GM23338 (cell line): ENCODE measurements around the gene USP3. TPM values are rescaled to one million over a fixed set of nuclear protein-coding genes. Genes with fewer than 3 reads are reported as not detected.

Experiments used
- ATAC-seq: fragments of 200-7000 bp; cut with Tn5 transposase; 3 replicates; pipeline ENCODE4 v1.9.1; 2020
- DNase-seq: peaks from one replicate; pipeline ENCODE4 v3.0.0-alpha.2; 2015; ENCODE audit warnings: low spot score
- H2AFZ ChIP-seq: fragments of 200-600 bp; sonication (generic); 2 replicates; pipeline ENCODE4 v1.8.0; 2016; ENCODE audit warnings: antibody characterized with exemption, mild to moderate bottlenecking, moderate library complexity
- H3F3A ChIP-seq: fragments of 200-600 bp; sonication (generic); replicated peaks from 2 replicates; pipeline ENCODE4 v1.8.0; 2017; ENCODE audit warnings: antibody characterized with exemption, mixed run types, low read depth
- H3K27ac ChIP-seq: fragments of 200-600 bp; sonication (generic); 2 replicates; pipeline ENCODE4 v1.6.1; 2016; ENCODE audit warnings: low read depth
- H3K27me3 ChIP-seq: fragments of 200-600 bp; sonication (generic); 2 replicates; pipeline ENCODE4 v1.8.0; 2016; ENCODE audit warnings: mild to moderate bottlenecking, mixed run types, moderate library complexity; ENCODE audit not compliant: insufficient read depth
- H3K36me3 ChIP-seq: fragments of 200-600 bp; sonication (generic); 2 replicates; pipeline ENCODE4 v1.8.0; 2016; ENCODE audit warnings: mild to moderate bottlenecking; ENCODE audit not compliant: insufficient read depth
- H3K4me1 ChIP-seq: fragments of 200-600 bp; sonication (generic); 2 replicates; pipeline ENCODE4 v1.8.0; 2016; ENCODE audit warnings: mild to moderate bottlenecking, moderate library complexity; ENCODE audit not compliant: insufficient read depth
- H3K4me2 ChIP-seq: fragments of 200-600 bp; sonication (generic); 2 replicates; pipeline ENCODE4 v1.7.1; 2017; ENCODE audit warnings: mixed run types
- H3K4me3 ChIP-seq: fragments of 200-600 bp; sonication (generic); 2 replicates; pipeline ENCODE4 v1.6.1; 2016; ENCODE audit warnings: mixed run types
- H3K79me2 ChIP-seq: fragments of 200-600 bp; sonication (generic); replicated peaks from 2 replicates; pipeline ENCODE4 v1.8.0; 2017; ENCODE audit warnings: mild to moderate bottlenecking; ENCODE audit not compliant: insufficient read depth
- H3K9me2 ChIP-seq: fragments of 200-600 bp; sonication (generic); 2 replicates; pipeline ENCODE4 v1.8.0; 2017; ENCODE audit not compliant: insufficient read depth
- H4K20me1 ChIP-seq: fragments of 200-600 bp; sonication (generic); replicated peaks from 2 replicates; pipeline ENCODE4 v1.8.0; 2017; ENCODE audit warnings: mild to moderate bottlenecking; ENCODE audit not compliant: insufficient read depth
- H3K27ac Mint-ChIP-seq: 2 replicates; pipeline ENCODE4 v1.8.0; 2020; ENCODE audit warnings: inconsistent platforms, mild to moderate bottlenecking, moderate library complexity, mixed read lengths
- H3K27me3 Mint-ChIP-seq: 3 replicates; pipeline ENCODE4 v1.8.0; 2022; ENCODE audit warnings: low read depth, mild to moderate bottlenecking, moderate library complexity, mixed read lengths, inconsistent platforms; ENCODE audit not compliant: insufficient read depth, poor library complexity
- H3K36me3 Mint-ChIP-seq: 3 replicates; pipeline ENCODE4 v1.8.0; 2021; ENCODE audit warnings: low read depth, mild to moderate bottlenecking, inconsistent platforms, moderate library complexity, mixed read lengths
- H3K4me1 Mint-ChIP-seq: 3 replicates; pipeline ENCODE4 v1.8.0; 2020; ENCODE audit warnings: mild to moderate bottlenecking, inconsistent platforms, mixed read lengths
- H3K4me3 Mint-ChIP-seq: 3 replicates; pipeline ENCODE4 v1.8.0; 2021; ENCODE audit warnings: moderate library complexity, mild to moderate bottlenecking, inconsistent platforms, mixed read lengths
- H3K9me3 Mint-ChIP-seq: 3 replicates; pipeline ENCODE4 v1.8.0; 2020; ENCODE audit warnings: moderate library complexity, mild to moderate bottlenecking, inconsistent platforms, mixed read lengths
- CREB1 ChIP-seq: fragments of 250-450 bp; sonication (Bioruptor Pico); IDR thresholded peaks from 2 replicates; pipeline ENCODE4 v1.5.0; 2020; ENCODE audit warnings: low read depth, mild to moderate bottlenecking, moderate library complexity
- EZH2 ChIP-seq: fragments of 200-600 bp; sonication (generic); IDR thresholded peaks from one replicate; pipeline ENCODE4 v1.8.0; 2017; ENCODE audit warnings: antibody characterized with exemption, mild to moderate bottlenecking, low read depth; ENCODE audit not compliant: unreplicated experiment
- EZH2phosphoT487 ChIP-seq: fragments of 200-600 bp; sonication (generic); IDR thresholded peaks from one replicate; pipeline ENCODE4 v1.8.1; 2018; ENCODE audit warnings: antibody characterized with exemption; ENCODE audit not compliant: unreplicated experiment
- JUNB ChIP-seq: IDR thresholded peaks from one replicate; pipeline ENCODE4 v1.6.1; 2016; ENCODE audit warnings: antibody characterized with exemption; ENCODE audit not compliant: unreplicated experiment
- NANOG ChIP-seq: IDR thresholded peaks from 2 replicates; pipeline ENCODE4 v1.6.1; 2016; ENCODE audit warnings: antibody characterized with exemption, borderline replicate concordance
- POLR2AphosphoS5 ChIP-seq: IDR thresholded peaks from 2 replicates; pipeline ENCODE4 v1.6.1; 2016; ENCODE audit warnings: antibody characterized with exemption, low read depth
- STAT1 ChIP-seq: IDR thresholded peaks from one replicate; pipeline ENCODE4 v1.6.1; 2016; ENCODE audit warnings: antibody characterized with exemption; ENCODE audit not compliant: unreplicated experiment
- ZNF114 ChIP-seq: fragments of 250-450 bp; sonication (Bioruptor Pico); IDR thresholded peaks from 2 replicates; pipeline ENCODE4 v1.5.0; 2020; ENCODE audit warnings: mild to moderate bottlenecking, moderate library complexity
- ZNF331 ChIP-seq: fragments of 250-450 bp; sonication (Bioruptor Pico); IDR thresholded peaks from 2 replicates; pipeline ENCODE4 v1.5.0; 2020; ENCODE audit warnings: low read depth, mild to moderate bottlenecking, moderate library complexity
- polyA plus RNA-seq: library from polyadenylated mRNA; unstranded; fragments of >200 nt; fragmentation: Nextera tagmentation; extraction: Ambion mirVana; gene quantifications from 2 replicates; pipeline ENCODE4 v1.2.1, GENCODE V29; 2016
- total RNA-seq: library from RNA; depleted of rRNA; stranded (reverse); fragments of >200 nt; shearing (Covaris generic); gene quantifications from 2 replicates; pipeline ENCODE4 v1.2.3, GENCODE V29; 2014
- TF ChIP-seq, protein P1 (sequence below): IDR thresholded peaks from one replicate; pipeline ENCODE4 v1.6.1; 2018; ENCODE audit warnings: antibody characterized with exemption; ENCODE audit not compliant: unreplicated experiment
- TF ChIP-seq, protein P2 (sequence below): fragments of 250-450 bp; sonication (Bioruptor Pico); IDR thresholded peaks from 2 replicates; pipeline ENCODE4 v1.5.0; 2020; ENCODE audit warnings: mild to moderate bottlenecking, moderate library complexity
- TF ChIP-seq, protein P3 (sequence below), 2 experiments: fragments of 200-600 bp in 1 of 2; sonication (generic) in 1 of 2; conservative IDR thresholded peaks; 2 replicates each; pipeline versions ENCODE4 v1.5.1 to v1.6.1; 2016 to 2017; ENCODE audit warnings: antibody characterized with exemption in 2 of 2, low read depth in 2 of 2, mild to moderate bottlenecking in 2 of 2, moderate library complexity in 1 of 2
- TF ChIP-seq, protein P4 (sequence below): IDR thresholded peaks from 2 replicates; pipeline ENCODE4 v1.6.1; 2016; ENCODE audit warnings: antibody characterized with exemption

The USP3 gene
- total and polyA plus RNA-seq, 2 experiments from 2014 or later = 9.7 to 9.9 TPM

DNA sequence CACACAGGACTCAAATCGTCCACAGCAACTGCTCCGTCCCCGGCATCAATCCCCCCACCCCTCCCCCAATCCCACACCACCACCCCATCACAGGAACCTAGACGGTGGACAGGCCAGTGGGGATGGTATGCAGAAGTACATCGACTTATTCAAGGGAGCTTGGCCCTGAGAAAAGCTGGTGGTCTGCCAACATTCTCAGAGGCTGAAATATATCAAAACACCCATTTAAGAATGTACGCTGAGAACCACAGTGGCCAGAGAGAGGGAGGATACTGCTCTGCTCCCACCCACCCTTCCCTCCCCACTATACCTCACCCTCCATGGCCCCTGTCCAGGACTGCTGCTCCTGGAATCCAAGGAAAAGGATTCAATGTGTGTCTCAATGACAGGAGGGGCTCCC, 12.4 kb upstream of the USP3 start:
- Histone ChIP-seq H3K79me2 (no peaks in the 10 kb centered on the region), H3K4me2 (no peak overlapping the region), H2AFZ (no peak overlapping the region), H3K27ac (no peak overlapping the region), H3K27me3 (peaks cover 54% of the 10 kb centered on the region), H4K20me1 (no peaks in the 10 kb centered on the region), H3K4me3 (no peak overlapping the region), H3K9me2 (no peaks in the 10 kb centered on the region), H3K36me3 (no peaks in the 10 kb centered on the region), H3K4me1 (peaks cover 37% of the 10 kb centered on the region), H3F3A (peaks cover 12% of the 10 kb centered on the region)
- Mint-ChIP-seq H3K9me3 (no peaks in the 10 kb centered on the region), H3K36me3 (no peaks in the 10 kb centered on the region), H3K4me1 (peaks cover 44% of the 10 kb centered on the region), H3K27me3 (peaks cover 19% of the 10 kb centered on the region), H3K4me3 (no peak overlapping the region), H3K27ac (no peak overlapping the region)
- TF ChIP-seq ZNF114 (no peak), ZNF331 (no peak), EZH2 (no peak), POLR2AphosphoS5 (no peak), EZH2phosphoT487 (no peak), JUNB (no peak), CREB1 (CRISPR knock-in tag) (no peak), NANOG (no peak), STAT1 (no peak)
- TF ChIP-seq, protein P1, sequence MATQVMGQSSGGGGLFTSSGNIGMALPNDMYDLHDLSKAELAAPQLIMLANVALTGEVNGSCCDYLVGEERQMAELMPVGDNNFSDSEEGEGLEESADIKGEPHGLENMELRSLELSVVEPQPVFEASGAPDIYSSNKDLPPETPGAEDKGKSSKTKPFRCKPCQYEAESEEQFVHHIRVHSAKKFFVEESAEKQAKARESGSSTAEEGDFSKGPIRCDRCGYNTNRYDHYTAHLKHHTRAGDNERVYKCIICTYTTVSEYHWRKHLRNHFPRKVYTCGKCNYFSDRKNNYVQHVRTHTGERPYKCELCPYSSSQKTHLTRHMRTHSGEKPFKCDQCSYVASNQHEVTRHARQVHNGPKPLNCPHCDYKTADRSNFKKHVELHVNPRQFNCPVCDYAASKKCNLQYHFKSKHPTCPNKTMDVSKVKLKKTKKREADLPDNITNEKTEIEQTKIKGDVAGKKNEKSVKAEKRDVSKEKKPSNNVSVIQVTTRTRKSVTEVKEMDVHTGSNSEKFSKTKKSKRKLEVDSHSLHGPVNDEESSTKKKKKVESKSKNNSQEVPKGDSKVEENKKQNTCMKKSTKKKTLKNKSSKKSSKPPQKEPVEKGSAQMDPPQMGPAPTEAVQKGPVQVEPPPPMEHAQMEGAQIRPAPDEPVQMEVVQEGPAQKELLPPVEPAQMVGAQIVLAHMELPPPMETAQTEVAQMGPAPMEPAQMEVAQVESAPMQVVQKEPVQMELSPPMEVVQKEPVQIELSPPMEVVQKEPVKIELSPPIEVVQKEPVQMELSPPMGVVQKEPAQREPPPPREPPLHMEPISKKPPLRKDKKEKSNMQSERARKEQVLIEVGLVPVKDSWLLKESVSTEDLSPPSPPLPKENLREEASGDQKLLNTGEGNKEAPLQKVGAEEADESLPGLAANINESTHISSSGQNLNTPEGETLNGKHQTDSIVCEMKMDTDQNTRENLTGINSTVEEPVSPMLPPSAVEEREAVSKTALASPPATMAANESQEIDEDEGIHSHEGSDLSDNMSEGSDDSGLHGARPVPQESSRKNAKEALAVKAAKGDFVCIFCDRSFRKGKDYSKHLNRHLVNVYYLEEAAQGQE = no peak
- TF ChIP-seq, protein P2, sequence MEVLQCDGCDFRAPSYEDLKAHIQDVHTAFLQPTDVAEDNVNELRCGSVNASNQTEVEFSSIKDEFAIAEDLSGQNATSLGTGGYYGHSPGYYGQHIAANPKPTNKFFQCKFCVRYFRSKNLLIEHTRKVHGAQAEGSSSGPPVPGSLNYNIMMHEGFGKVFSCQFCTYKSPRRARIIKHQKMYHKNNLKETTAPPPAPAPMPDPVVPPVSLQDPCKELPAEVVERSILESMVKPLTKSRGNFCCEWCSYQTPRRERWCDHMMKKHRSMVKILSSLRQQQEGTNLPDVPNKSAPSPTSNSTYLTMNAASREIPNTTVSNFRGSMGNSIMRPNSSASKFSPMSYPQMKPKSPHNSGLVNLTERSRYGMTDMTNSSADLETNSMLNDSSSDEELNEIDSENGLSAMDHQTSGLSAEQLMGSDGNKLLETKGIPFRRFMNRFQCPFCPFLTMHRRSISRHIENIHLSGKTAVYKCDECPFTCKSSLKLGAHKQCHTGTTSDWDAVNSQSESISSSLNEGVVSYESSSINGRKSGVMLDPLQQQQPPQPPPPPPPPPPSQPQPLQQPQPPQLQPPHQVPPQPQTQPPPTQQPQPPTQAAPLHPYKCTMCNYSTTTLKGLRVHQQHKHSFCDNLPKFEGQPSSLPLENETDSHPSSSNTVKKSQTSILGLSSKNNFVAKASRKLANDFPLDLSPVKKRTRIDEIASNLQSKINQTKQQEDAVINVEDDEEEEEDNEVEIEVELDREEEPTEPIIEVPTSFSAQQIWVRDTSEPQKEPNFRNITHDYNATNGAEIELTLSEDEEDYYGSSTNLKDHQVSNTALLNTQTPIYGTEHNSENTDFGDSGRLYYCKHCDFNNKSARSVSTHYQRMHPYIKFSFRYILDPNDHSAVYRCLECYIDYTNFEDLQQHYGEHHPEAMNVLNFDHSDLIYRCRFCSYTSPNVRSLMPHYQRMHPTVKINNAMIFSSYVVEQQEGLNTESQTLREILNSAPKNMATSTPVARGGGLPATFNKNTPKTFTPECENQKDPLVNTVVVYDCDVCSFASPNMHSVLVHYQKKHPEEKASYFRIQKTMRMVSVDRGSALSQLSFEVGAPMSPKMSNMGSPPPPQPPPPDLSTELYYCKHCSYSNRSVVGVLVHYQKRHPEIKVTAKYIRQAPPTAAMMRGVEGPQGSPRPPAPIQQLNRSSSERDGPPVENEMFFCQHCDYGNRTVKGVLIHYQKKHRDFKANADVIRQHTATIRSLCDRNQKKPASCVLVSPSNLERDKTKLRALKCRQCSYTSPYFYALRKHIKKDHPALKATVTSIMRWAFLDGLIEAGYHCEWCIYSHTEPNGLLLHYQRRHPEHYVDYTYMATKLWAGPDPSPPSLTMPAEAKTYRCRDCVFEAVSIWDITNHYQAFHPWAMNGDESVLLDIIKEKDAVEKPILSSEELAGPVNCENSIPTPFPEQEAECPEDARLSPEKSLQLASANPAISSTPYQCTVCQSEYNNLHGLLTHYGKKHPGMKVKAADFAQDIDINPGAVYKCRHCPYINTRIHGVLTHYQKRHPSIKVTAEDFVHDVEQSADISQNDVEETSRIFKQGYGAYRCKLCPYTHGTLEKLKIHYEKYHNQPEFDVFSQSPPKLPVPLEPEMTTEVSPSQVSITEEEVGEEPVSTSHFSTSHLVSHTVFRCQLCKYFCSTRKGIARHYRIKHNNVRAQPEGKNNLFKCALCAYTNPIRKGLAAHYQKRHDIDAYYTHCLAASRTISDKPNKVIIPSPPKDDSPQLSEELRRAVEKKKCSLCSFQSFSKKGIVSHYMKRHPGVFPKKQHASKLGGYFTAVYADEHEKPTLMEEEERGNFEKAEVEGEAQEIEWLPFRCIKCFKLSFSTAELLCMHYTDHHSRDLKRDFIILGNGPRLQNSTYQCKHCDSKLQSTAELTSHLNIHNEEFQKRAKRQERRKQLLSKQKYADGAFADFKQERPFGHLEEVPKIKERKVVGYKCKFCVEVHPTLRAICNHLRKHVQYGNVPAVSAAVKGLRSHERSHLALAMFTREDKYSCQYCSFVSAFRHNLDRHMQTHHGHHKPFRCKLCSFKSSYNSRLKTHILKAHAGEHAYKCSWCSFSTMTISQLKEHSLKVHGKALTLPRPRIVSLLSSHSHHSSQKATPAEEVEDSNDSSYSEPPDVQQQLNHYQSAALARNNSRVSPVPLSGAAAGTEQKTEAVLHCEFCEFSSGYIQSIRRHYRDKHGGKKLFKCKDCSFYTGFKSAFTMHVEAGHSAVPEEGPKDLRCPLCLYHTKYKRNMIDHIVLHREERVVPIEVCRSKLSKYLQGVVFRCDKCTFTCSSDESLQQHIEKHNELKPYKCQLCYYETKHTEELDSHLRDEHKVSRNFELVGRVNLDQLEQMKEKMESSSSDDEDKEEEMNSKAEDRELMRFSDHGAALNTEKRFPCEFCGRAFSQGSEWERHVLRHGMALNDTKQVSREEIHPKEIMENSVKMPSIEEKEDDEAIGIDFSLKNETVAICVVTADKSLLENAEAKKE (CRISPR knock-in tag) = no peak
- TF ChIP-seq, protein P3, sequence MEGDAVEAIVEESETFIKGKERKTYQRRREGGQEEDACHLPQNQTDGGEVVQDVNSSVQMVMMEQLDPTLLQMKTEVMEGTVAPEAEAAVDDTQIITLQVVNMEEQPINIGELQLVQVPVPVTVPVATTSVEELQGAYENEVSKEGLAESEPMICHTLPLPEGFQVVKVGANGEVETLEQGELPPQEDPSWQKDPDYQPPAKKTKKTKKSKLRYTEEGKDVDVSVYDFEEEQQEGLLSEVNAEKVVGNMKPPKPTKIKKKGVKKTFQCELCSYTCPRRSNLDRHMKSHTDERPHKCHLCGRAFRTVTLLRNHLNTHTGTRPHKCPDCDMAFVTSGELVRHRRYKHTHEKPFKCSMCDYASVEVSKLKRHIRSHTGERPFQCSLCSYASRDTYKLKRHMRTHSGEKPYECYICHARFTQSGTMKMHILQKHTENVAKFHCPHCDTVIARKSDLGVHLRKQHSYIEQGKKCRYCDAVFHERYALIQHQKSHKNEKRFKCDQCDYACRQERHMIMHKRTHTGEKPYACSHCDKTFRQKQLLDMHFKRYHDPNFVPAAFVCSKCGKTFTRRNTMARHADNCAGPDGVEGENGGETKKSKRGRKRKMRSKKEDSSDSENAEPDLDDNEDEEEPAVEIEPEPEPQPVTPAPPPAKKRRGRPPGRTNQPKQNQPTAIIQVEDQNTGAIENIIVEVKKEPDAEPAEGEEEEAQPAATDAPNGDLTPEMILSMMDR (conservative IDR thresholded peaks at IDR 0.05; ENCODE audit: low read depth in 2 of 2) = no peak
- TF ChIP-seq, protein P4, sequence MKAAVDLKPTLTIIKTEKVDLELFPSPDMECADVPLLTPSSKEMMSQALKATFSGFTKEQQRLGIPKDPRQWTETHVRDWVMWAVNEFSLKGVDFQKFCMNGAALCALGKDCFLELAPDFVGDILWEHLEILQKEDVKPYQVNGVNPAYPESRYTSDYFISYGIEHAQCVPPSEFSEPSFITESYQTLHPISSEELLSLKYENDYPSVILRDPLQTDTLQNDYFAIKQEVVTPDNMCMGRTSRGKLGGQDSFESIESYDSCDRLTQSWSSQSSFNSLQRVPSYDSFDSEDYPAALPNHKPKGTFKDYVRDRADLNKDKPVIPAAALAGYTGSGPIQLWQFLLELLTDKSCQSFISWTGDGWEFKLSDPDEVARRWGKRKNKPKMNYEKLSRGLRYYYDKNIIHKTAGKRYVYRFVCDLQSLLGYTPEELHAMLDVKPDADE = no peak
- DNase-seq = no peak
- ATAC-seq = no peak
